GM12878 (cell line): Measurements from ENCODE around the gene PFKFB3.

ENCODE experiments used
- BHLHE40 ChIP-seq, 2 experiments: fragments of 450-650 bp in 1 of 2; IDR thresholded peaks; 2 replicates each; pipeline ENCODE4 v1.6.1; 2011 to 2017; ENCODE audit warnings: low read depth in 2 of 2, borderline replicate concordance in 1 of 2, improper control_type of control experiment in 1 of 2, low read length in 1 of 2, mild to moderate bottlenecking in 1 of 2
- CTCF ChIP-seq, 3 experiments: IDR thresholded peaks in 2 of 3; conservative IDR thresholded peaks in 1 of 3; 2 replicates each; pipeline ENCODE4 v1.5.1; 2011; ENCODE audit warnings: low read depth in 3 of 3, low read length in 3 of 3, mild to moderate bottlenecking in 3 of 3, control low read depth in 2 of 3, moderate library complexity in 2 of 3, inconsistent platforms in 1 of 3, mixed read lengths in 1 of 3; ENCODE audit not compliant: control insufficient read depth in 2 of 3, insufficient read depth in 1 of 3; ENCODE audit errors: extremely low read depth in 1 of 3
- EZH2 ChIP-seq: IDR thresholded peaks from 2 replicates; pipeline ENCODE4 v1.6.1; 2012; ENCODE audit warnings: low read depth, mild to moderate bottlenecking, control low read depth, inconsistent platforms, low read length, borderline replicate concordance; ENCODE audit not compliant: control insufficient read depth
- JUNB ChIP-seq: IDR thresholded peaks from 2 replicates; pipeline ENCODE4 v1.6.1; 2016; ENCODE audit warnings: antibody characterized with exemption, mild to moderate bottlenecking
- JUND ChIP-seq: IDR thresholded peaks from 2 replicates; pipeline ENCODE4 v1.6.1; 2012; ENCODE audit warnings: low read depth, mild to moderate bottlenecking, low read length, improper control_type of control experiment, moderate library complexity
- MEF2A ChIP-seq: IDR thresholded peaks from 2 replicates; pipeline ENCODE4 v1.6.1; 2011; ENCODE audit warnings: low read depth, mild to moderate bottlenecking, low read length, moderate library complexity; ENCODE audit not compliant: insufficient read depth
- POLR2A ChIP-seq: IDR thresholded peaks from 2 replicates; pipeline ENCODE4 v1.6.1; 2011; ENCODE audit warnings: low read depth, mild to moderate bottlenecking, low read length
- RAD51 ChIP-seq: fragments of 450-650 bp; IDR thresholded peaks from 2 replicates; pipeline ENCODE4 v1.6.1; 2016; ENCODE audit warnings: moderate library complexity, mild to moderate bottlenecking, inconsistent platforms
- TCF3 ChIP-seq: IDR thresholded peaks from 2 replicates; pipeline ENCODE4 v1.6.1; 2012; ENCODE audit warnings: low read depth, mild to moderate bottlenecking, low read length, borderline replicate concordance; ENCODE audit not compliant: insufficient read depth

DNA sequence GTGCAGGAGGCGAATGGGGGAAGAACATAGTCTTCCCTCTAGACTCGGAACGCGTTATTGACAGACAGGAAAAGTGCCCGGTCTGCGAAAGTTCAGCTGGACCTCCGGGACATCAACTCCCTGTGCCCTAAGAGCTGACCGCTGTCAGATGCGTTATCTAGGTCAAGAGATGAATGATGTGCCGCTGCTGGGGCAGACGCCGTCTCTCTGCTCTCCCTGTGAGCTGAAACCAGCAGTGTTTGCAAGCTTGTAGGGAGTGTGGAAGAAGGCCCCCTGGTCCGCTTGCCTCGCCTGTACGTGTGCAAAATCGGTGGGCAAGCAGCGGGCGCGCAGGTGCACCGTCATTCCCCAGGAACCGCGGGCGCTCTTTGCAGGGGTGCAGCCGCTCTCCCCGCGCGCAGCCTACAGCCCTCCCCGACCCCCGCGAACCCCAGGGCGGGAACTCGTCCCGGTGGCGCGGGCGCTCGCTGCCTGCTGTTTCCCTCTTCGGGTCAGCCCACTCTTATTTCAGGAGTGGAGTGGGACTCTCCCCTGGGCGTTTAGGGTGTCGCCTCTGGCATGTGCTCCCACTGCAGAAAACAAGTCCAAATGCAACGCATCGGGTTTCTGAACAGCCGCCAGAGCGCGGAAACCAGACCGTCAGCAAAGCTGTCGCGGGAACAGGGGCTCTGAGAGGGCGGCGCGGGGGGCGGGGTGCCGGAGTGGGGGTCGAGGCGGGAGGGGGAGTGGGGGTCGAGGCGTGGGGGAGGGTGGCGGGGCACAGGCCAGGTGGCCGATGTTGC, 1.8 kb upstream of the PFKFB3 start:
- TF ChIP-seq CTCF (IDR thresholded peaks at IDR 0.05 in 2 of 3, conservative IDR thresholded peaks at IDR 0.05 in 1 of 3; ENCODE audit: control insufficient read depth in 2 of 3, extremely low read depth in 1 of 3, insufficient read depth in 1 of 3, low read depth in 3 of 3, low read length in 3 of 3): no peak
- TF ChIP-seq JUND: no peak
- no peak for TF ChIP-seq RAD51
- no peak for TF ChIP-seq POLR2A
- TF ChIP-seq BHLHE40 (IDR thresholded peaks at IDR 0.05; ENCODE audit: borderline replicate concordance in 1 of 2, low read depth in 2 of 2, low read length in 1 of 2): no peak
- no peak for TF ChIP-seq EZH2
- no peak for TF ChIP-seq MEF2A
- no peak for TF ChIP-seq JUNB
- TF ChIP-seq TCF3: no peak
